Measurements from ENCODE around the gene CELF4.
A peak's percentile ranks its signal among the peaks of the same experiment; 100 is the strongest.

Gene CELF4

DNA sequence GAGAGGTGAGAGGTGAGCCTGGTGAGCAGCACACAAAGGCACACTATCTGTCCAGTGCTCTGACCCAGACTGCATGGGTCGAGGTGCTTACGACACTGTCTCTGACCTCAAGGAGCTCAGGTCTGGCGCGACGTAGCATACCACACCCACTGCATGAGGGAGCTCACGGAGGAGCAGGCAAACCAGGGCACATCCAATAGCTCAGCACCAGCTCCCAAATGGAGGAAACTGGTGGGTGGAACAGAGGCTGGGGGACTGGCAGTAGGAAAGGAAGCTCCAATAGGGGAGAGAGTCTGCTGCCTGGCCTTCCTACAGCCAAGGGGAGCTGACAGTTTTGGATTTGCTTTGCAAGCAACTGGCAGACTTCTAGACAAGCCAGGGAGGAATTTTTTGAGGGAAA is 36.3 kb downstream of the CELF4 start:
- DNase-seq (ENCODE audit: insufficient read length, low spot score) (no peak), FAIRE-seq (no peak)

DNA sequence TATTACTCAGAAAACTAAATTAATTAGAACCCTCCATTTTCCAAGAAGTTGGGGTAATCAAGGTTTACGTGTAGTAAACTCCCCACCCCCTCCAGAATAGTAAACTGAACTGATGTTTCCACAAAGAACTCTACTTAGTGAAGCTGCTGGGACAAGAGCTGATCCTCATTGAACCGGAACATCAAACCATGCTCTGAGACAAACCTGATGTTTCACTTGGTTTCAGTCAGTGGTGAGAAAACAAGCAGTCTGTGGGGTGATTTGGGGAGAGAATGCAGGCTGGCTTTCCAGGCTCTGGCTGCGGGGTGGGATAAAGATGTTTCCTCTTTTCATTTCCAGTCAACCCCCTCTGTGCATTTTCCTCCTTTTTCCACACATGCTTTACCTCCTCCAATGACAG is 38.2 kb downstream of the CELF4 start:
- DNase-seq (ENCODE audit: insufficient read length, low spot score) (no peak), FAIRE-seq (no peak)

More for the DNA sequence above, 36.3 kb downstream of the CELF4 start:
- TF ChIP-seq, protein P1, sequence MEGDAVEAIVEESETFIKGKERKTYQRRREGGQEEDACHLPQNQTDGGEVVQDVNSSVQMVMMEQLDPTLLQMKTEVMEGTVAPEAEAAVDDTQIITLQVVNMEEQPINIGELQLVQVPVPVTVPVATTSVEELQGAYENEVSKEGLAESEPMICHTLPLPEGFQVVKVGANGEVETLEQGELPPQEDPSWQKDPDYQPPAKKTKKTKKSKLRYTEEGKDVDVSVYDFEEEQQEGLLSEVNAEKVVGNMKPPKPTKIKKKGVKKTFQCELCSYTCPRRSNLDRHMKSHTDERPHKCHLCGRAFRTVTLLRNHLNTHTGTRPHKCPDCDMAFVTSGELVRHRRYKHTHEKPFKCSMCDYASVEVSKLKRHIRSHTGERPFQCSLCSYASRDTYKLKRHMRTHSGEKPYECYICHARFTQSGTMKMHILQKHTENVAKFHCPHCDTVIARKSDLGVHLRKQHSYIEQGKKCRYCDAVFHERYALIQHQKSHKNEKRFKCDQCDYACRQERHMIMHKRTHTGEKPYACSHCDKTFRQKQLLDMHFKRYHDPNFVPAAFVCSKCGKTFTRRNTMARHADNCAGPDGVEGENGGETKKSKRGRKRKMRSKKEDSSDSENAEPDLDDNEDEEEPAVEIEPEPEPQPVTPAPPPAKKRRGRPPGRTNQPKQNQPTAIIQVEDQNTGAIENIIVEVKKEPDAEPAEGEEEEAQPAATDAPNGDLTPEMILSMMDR (IDR thresholded peaks at IDR 0.05; ENCODE audit: insufficient read depth, missing control alignments) = no peak

DNA sequence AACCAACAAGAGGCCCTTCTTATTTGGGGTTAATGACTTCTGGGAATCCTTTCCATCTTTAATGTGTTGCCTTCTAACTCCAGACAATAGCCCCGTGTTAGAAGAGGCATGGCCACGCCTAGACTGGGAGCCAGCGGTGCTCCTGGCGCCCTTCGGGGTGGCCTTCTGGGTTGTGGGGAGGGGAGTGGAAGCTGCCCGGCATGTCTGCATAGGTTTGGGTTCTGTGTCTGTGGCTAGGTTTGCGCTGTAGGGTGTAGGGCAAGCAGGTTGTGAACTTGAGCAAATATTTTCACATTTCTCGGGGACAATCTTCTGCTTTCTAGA is 40.4 kb downstream of the CELF4 start:
- DNase-seq (ENCODE audit: insufficient read length, low spot score) (no peak), FAIRE-seq (no peak)
- TF ChIP-seq, protein P1 (IDR thresholded peaks at IDR 0.05; ENCODE audit: insufficient read depth, missing control alignments) = no peak

More for the DNA sequence above, 38.2 kb downstream of the CELF4 start:
- TF ChIP-seq, protein P1 (IDR thresholded peaks at IDR 0.05; ENCODE audit: insufficient read depth, missing control alignments) = no peak

DNA sequence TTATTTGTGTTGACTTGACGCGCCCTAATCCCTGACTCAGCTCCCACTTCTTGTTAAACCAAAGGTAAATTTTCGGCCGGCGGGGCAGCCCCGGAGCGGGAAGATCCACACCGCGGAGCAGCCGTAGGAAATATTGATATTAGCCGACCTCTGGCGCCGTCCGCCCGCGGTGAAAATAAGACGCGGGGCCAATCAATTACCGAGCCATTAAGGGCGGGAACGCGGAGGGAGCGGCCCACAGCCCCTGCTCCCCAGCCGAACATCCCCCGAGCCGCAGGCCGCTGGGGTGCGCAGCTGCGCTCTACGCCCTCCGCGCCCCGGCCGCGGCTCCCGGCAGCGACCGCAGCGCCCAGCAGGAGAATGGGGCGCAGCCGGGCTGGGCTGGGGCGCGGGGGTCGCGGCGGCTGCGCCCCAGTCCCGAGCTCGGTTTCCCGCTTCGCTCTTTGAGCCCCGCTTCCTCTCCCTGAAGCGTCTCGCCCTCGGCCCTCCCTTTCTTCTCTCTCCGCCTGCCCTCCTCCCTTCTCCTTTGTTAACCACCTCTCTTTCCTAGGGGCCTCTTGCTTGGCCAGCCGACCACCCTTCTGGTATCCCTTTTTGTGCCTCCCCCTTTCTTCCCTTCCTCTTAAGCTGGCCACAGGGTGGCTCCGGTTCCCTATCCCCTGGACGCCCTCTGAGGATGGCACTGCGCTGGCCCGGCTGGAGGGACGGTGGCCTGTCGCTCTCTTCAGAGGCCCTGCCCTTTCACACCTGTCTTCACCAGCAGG is 40.9 kb downstream of the CELF4 start:
- DNase-seq (ENCODE audit: insufficient read length, low spot score) (no peak), FAIRE-seq (no peak)
- TF ChIP-seq, protein P1 (IDR thresholded peaks at IDR 0.05; ENCODE audit: insufficient read depth, missing control alignments) = no peak

DNA sequence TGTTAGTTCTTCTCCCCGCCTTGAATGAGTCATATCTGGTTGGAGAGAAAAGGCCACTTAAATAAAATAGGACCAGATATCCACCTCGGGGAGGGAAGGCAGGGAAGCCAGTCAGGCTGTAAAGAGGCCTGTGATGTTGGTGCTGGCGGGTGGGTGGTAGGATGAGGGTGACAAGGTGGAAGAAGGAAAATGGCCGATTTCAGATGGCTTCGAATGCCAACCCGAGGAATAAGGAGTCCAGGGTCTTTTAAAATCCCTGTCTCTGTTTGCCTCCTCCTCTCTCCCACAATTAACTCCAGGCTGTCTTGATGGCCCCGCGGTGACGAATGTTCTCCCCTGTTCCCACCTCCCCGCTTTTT is 41.5 kb downstream of the CELF4 start:
- TF ChIP-seq, protein P1 (IDR thresholded peaks at IDR 0.05; ENCODE audit: insufficient read depth, missing control alignments) = no peak
- FAIRE-seq (no peak), DNase-seq (ENCODE audit: insufficient read length, low spot score) (no peak)

DNA sequence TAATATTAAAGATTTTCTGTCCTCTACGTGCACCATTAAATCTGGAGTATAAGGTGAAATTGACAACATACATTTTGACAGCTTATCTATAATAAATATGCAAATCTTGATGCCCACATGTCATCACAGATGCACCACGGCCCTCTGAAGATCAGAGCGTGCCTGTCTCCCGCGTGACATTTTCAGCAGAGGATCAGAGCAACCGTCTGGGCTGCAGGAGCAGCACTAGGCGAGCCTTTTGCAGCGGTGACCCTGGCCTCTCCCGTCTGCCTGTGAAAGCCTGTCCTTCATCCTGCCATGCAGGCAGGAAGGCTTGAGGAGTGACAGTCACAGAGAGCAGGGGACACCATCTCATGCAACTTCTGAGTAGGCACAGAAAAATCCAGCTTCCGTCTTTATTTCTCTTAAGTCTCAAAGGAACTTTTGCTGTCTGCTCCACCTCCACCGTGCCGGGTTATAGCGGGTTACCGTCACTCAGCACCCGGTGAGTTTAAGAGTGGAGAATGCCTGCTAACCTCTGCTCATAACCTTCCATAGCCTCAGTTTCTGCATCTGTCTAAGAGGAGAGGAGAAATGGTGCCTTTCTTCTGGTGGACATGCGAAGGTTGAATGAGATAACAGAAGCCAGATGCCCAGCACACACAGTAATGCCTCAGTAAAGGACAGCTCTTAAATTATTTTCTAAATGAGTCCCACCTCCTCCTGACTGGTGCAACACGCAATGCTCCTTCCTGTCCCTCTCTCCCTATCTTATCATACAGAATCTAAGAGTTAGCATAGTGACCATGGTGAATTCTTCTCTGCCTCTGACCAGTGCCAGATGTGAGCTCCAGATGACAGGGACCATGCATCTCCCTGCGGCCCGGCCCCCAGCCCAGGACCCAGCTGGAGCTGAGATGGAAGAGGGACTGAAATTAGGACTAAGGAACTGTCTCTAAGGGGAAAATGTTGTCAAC is 43.8 kb downstream of the CELF4 start:
- peak; percentile 88 for FAIRE-seq

More for the DNA sequence above, 43.8 kb downstream of the CELF4 start:
- no peak for DNase-seq (ENCODE audit: insufficient read length, low spot score)
- TF ChIP-seq, protein P1 (IDR thresholded peaks at IDR 0.05; ENCODE audit: insufficient read depth, missing control alignments) = no peak

Data from D721Med (cell line).